Cerebellar nuclear complex (tissue), 1 donor: Measurements from ENCODE around the gene AGTRAP.

Experiments
- DNase-seq, 2 experiments: peaks; one replicate each; lab custom pipeline; 2025; lab: John Stamatoyannopoulos, UW

AGTRAP gene

GRCh38 chr1:11784256-11784992, 48.5 kb downstream of the AGTRAP start:
- no peak for DNase-seq

- peak in 1 of 2 experiments; percentile 3 for DNase-seq
Measured at GRCh38 chr1:11784993-11785769, 49.2 kb downstream of the AGTRAP start.

DNA sequence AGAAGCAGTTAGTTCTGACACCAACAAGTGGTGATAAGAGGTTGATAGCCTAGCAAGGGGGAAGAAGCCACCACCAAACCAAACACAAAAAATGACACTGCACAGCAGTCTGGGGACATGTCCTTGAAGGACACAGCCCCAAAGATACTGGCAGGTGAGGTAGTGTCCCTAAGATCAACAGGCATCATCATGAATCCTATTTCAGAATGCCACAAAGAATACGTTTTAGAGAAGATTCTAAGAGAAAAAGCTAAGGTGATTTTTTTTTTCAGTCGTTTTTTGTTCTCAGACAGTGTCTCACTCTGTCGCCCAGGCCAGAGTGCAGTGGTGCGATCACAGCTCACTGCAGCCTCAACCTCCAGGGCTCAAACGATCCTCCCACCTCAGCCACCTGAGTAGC, 50.2 kb downstream of the AGTRAP start:
- no peak for DNase-seq

DNA sequence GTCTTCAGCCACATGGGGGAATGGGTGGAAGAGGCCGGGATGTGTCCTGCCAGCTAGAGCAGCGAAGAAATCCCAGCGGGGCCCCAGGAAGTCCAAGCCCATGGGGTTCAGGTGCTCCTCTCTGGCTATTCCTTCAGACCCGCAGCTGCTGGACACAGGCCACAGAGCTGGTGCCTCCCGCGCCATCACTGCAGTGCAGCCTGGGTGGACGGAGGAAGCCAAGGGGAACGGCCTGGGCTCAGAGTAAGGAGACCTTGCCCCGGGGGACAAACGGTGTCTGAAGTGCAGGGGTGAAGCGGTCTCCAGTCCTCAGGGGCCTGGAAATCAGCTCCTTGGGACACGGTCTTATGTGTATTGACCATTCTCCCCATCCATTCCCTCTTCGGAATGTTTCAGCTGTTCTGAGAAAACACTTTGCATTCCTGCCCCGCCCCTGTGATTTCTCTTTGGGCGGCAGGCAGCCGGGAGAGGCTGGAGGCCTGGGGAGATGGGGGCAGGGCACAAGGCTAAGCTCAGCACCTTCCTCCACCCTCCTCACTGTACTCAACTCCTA, 51.4 kb downstream of the AGTRAP start:
- DNase-seq, result no peak

- DNase-seq, result no peak
Measured at GRCh38 chr1:11787804-11788436, 52.0 kb downstream of the AGTRAP start.

DNA sequence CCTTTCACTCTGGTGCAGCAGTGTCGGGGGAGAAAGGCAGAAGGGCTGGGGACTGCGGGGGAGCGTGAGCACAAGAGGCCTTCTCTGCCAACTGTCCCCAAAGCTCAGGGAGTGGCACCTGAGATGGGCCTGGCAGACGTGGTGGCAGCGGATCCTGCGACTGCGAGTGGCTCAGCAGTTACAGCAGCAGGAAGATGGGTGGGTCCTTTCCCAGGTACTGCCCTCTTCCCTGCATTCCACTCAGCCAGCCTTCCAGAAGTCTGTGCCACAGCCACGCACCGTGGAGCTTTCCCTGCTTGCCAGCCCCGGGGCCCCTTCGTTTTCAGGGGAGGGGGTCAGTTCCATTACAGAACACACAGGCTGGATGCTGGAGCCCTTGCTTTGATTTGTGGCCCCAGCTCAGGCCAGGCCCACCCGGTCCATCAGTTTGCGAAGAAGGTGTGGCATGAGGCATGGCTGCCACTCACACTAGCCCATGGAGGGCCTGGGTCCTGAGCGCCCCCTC, 52.7 kb downstream of the AGTRAP start:
- no peak for DNase-seq

DNA sequence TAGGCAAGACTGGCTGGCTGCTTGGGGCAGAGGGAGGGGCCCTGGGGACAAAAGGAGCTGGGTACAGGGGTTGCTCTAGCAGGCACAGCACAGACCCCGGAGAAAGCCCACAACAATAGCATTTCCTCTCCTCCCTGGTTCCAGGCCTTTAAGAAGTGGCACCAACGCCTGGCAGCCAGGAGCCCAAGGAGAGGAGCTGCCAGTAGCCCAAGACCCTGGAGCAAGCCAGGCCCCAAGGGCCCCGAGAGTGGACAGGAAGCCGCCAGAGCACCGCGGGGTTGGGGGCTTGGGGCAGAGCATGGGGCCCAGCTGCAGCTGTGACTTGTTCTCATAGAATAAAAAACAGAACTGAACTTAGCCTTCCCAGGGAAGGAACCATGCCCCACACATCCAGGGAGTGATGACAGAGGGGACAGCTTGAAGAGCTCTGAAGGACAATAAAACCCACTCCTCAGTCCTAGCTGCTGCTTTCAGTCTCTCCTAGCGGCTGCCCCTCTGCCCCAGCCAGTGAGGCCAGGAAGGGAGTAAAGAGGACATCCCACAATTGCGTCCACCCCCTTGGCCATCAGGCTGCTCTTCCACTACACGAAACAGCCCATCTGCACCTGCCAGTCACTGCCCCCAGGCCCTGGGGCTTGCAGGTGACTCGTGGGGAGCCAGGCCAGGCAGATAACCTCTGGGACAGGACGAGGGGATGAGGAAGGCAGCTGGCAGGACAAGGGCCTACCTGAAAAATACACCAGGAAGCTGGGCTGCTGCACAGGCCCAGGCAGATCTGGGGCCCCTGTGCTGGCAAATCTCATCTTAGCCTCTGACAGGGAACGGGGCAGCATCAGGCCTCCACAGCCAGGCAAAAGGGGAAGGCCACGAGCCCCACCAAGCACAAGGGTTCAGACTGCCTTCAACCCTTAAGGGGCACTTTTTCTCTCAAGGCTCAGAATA, 53.5 kb downstream of the AGTRAP start:
- DNase-seq, result no peak

GRCh38 chr1:11790101-11790879, 54.4 kb downstream of the AGTRAP start:
- DNase-seq, result no peak

DNA sequence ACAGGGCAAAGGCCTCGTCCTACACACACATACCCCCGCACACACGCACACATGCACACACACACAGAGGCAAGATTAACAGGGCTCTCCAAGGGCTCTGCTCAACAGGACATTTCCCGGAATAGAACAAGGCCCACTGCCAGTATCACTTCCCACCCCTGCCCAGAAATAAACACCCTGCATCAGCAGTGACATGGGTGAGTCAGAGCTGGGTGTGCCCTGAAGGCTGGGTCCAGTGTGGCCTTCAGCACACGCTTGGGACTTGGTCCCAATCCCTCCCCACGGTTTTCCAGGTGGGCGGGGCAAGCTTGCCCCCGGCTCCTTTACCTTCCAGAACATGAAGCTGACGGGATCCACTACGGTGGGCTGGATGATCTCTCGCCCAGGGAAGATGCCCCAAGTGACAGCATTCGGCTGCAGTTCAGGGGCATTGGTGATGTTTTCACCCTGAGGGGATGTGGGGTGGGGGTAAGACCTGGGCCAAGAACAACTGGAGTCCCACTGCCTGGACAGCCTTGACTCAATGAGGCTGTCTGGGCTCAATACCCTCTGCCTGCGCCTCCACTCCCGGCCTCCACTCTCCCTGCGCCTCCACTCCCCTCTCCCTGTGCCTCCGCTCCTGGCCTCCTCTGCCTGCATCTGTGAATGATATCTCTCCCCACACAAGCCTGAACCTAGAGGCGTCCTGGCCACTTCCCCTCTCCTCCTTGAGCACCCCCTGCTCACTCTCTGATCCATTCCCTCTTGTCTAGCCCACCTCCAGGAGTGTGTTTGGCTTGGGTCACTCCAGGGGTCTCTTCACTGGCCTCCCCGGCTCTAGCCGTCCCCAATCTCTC, 55.2 kb downstream of the AGTRAP start:
- DNase-seq, result no peak

GRCh38 chr1:11792106-11792505, 56.2 kb downstream of the AGTRAP start:
- DNase-seq, result no peak

DNA sequence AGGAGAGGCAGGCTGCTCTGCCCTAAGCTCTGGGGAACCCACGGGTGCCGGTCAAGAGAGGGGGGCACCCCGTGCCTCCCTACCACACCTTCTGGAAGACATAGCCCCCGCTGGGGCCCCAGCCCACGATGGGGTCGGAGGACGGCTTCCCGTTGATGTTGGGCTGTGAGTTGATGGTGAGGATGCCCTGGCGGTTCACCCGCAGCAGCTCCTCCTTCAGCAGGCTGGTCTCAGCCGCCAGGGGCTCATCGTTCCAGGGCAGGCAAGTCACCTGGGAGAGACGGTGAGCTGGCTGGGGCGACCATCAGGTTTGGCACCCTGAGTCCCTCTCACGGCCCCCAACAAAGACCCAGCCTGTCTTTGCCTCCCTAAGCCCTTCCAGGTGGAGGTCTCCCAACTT, 57.9 kb downstream of the AGTRAP start:
- no peak for DNase-seq

DNA sequence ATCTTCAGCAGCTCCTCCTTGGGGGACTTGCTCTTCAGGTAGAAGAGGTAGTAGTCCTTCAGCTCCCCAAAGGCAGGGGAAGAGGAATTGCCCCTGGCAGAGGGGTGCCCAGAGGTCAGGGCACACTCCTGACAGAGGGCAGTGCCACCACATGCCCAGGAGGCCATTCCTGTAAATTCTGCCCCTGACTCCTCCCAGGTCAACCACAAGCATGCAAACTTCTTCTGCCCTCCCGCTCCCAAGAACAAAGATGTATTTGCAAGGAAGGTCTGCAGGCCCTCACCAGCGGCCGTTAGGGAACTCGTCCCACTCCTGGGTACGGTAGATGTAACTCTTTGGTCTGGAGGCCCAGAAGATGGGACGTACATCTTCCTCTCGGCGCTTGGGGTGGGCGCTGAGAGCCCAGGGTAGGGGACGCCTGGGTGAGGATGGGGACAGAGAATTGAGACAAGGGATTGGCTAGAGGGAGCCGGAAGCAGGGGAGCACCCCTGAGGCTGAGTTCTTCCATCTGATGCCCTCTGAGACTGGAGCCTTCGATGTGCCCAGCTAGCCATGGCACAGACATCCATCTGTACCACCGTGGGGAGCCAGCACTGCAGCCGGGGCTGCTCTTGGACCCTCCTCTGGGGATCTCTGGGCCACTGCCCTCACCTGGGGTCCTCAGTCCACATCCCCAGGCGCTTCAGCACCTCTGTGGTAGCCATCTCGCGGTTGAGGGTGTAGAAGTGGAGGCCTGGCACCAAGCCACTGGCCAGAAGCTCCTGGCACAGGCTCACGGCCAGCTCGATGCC, 58.7 kb downstream of the AGTRAP start:
- DNase-seq, result no peak

DNA sequence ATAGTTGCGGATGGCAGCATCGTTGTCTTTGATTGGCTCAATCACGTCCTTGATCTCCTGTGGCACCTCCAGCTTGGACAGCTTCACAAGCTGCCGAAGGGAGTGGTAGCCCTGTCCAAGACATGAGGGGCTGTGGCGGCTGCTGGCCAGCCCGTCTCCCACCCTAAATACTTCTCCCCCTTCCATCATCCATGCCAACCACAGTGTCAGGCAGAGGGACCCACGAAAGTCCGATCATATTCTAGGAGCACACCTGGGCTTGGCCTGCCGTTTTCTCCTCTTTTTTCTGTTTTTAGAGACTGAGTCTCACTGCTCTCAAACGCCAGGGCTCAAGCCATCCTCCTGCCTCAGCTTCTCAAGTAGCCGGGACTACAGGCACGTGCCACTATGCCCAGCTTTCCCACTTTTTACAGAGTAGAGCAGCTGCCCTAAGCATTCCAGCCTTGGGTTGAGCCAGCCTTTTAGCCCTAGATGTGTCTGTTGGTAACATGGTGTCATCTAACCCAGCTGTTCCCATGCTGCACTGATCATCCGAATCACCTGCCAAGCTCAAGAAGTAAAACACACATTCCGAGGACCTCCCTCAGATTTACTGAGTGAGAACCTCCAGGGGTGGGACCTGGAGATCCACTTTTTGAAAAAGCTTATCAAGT, 59.4 kb downstream of the AGTRAP start:
- no peak for DNase-seq

- no peak for DNase-seq
Measured at GRCh38 chr1:11796036-11796828, 60.3 kb downstream of the AGTRAP start.

DNA sequence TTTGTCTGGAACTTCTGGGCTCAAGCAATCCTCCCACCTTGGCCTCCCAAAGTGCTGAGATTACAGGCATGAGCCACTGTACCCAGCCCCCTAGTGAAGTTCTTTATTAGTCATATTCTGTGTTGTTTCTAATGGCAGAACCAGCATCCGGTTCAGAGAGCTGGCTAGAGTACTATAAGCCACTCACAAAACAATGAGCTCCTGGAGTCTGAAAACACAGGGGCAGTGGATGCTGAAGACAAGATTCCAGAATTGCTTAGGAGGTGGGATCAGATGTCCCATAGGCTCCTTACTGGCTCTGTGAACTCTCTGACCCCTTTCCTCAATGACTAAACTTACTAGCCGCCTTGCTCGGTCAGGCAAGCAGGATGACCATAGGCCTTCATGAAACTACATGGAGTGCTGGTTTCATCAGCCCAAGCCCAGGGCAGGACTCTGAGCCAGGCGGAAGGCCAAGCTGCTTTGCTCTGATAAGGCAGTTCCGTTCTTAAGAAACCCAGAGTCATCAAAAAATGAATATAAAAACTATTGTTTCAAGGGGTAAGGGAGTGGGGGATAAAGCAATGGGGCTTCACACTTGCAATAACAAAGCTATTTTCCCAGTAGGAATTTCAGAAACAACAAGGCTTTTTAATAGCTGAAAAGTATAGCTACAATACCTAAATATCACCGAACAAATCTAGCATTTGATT, 61.7 kb downstream of the AGTRAP start:
- DNase-seq, result no peak

DNA sequence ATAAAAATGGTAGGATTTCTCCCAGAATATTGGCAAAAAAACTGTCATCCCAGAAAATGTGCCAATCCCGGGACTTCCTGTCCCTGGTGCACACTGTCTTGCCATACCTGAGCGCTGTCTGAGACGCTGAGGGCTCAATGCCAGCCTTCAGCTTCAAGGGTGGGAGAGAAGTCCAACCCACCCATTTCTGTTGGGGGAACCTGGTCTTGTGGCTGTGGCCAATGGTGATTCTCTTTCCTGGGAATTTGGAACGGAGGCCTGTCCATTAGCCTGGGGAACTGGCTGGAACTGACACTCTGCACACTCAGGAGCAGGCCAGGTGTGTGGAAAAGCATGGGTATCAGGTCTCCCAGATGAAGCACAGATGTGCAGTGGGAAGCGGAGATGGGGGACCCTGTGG, 63.2 kb downstream of the AGTRAP start:
- DNase-seq, result no peak

DNA sequence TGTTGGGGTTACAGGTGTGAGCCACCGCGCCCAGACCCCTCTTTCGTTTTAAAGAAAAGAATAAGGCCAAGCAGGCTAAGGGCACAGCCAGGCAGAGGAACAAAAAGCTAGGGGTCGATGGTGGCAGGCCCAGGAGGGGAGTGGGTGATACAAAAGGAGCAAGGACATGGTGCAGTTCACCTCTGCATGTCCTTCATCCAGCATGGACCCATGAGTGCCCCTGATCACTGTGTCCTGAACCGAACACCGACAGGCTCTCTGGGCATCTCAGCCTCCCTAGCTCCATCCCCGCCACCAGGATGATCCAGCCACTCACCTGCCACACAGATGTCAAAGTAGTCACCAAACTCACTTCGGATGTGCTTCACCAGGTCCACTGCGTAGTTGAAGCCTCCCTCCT, 64.0 kb downstream of the AGTRAP start:
- no peak for DNase-seq
